IMR-90 (cell line): ENCODE measurements around the gene FAM53C. TPM values are rescaled to one million over a fixed set of nuclear protein-coding genes. Genes with fewer than 3 reads are reported as not detected.
A peak's percentile ranks its signal among the peaks of the same experiment; 100 is the strongest.

ENCODE experiments used
- ATAC-seq: fragments of 200-7000 bp; cut with Tn5 transposase; 2 replicates; pipeline ENCODE4 v1.9.1; 2020; ENCODE audit warnings: low read depth, mild to moderate bottlenecking, moderate library complexity
- Bru-seq: library from RNA; stranded (reverse); fragments of 400-500 nt; gene quantifications from one replicate; lab custom pipeline; 2021; lab: Mats Ljungman, UMichigan
- BruChase-seq, 2 experiments: library from RNA; stranded (reverse); fragments of 400-500 nt; gene quantifications; one replicate each; lab custom pipeline; 2021; lab: Mats Ljungman, UMichigan
- BruUV-seq: library from RNA; stranded (reverse); fragments of 400-500 nt; replicated peaks from 2 replicates; lab custom pipeline; 2021; lab: Mats Ljungman, UMichigan
- CTCF ChIA-PET: fragments of 300-600 bp; formaldehyde crosslinking; extraction: SDS; loops from one replicate; lab custom pipeline; 2021; ENCODE audit warnings: antibody characterized with exemption; lab: Yijun Ruan, JAX
- POLR2A ChIA-PET: fragments of 300-600 bp; sonication (Branson Sonifier 250); formaldehyde crosslinking; loops from one replicate; lab custom pipeline; 2022; ENCODE audit warnings: antibody characterized with exemption; ENCODE audit not compliant: unreplicated experiment; lab: Charles Lee
- DNase-seq: peaks from one replicate; pipeline ENCODE4 v3.0.0; 2013
- H2AFZ ChIP-seq: replicated peaks from 2 replicates; pipeline ENCODE3; 2013; ENCODE audit warnings: low read length, mild to moderate bottlenecking; ENCODE audit not compliant: poor library complexity
- H2AK5ac ChIP-seq: 2 replicates; pipeline ENCODE4 v1.6.1; 2013; ENCODE audit warnings: low read depth, low read length, inconsistent platforms
- H2AK9ac ChIP-seq: replicated peaks from 2 replicates; pipeline ENCODE3; 2013; ENCODE audit warnings: mild to moderate bottlenecking, low read depth, low read length, moderate library complexity; ENCODE audit not compliant: poor library complexity
- H2BK120ac ChIP-seq: 2 replicates; pipeline ENCODE4 v1.6.1; 2013; ENCODE audit warnings: low read depth, low read length, inconsistent platforms
- H2BK15ac ChIP-seq: 3 replicates; pipeline ENCODE4 v1.6.1; 2013; ENCODE audit warnings: low read depth, low read length, inconsistent platforms
- H2BK20ac ChIP-seq: 2 replicates; pipeline ENCODE4 v1.6.1; 2013; ENCODE audit warnings: low read depth, mild to moderate bottlenecking, inconsistent platforms, low read length, moderate library complexity
- H2BK5ac ChIP-seq: 2 replicates; pipeline ENCODE4 v1.6.1; 2013; ENCODE audit warnings: mild to moderate bottlenecking, low read depth, low read length, inconsistent platforms; ENCODE audit not compliant: poor library complexity, severe bottlenecking
- H3K14ac ChIP-seq: replicated peaks from 2 replicates; pipeline ENCODE4 v1.6.1; 2013; ENCODE audit warnings: low read depth, low read length, inconsistent platforms
- H3K18ac ChIP-seq: 2 replicates; pipeline ENCODE4 v1.6.1; 2013; ENCODE audit warnings: low read depth, low read length, control low read depth
- H3K23ac ChIP-seq: 2 replicates; pipeline ENCODE4 v1.6.1; 2013; ENCODE audit warnings: low read depth, low read length, inconsistent platforms
- H3K27ac ChIP-seq: 2 replicates; pipeline ENCODE4 v1.5.1; 2013; ENCODE audit warnings: mild to moderate bottlenecking, control low read depth, low read length; ENCODE audit not compliant: insufficient read depth
- H3K27me3 ChIP-seq: 2 replicates; pipeline ENCODE4 v1.6.1; 2013; ENCODE audit warnings: low read length; ENCODE audit not compliant: control insufficient read depth, insufficient read depth
- H3K36me3 ChIP-seq: 2 replicates; pipeline ENCODE4 v1.6.1; 2013; ENCODE audit warnings: low read length, mixed read lengths; ENCODE audit not compliant: control insufficient read depth, insufficient read depth
- H3K4ac ChIP-seq: 2 replicates; pipeline ENCODE4 v1.6.1; 2013; ENCODE audit warnings: low read depth, low read length, inconsistent platforms
- H3K4me1 ChIP-seq: 2 replicates; pipeline ENCODE4 v1.6.1; 2013; ENCODE audit warnings: low read length, mixed read lengths; ENCODE audit not compliant: control insufficient read depth, insufficient read depth
- H3K4me2 ChIP-seq: 2 replicates; pipeline ENCODE4 v1.6.1; 2013; ENCODE audit warnings: low read depth, mild to moderate bottlenecking, control low read depth, low read length, moderate library complexity
- H3K4me3 ChIP-seq: 2 replicates; pipeline ENCODE4 v1.5.1; 2013; ENCODE audit warnings: low read depth, mild to moderate bottlenecking, control low read depth, low read length, moderate library complexity; ENCODE audit not compliant: insufficient read depth
- H3K56ac ChIP-seq: 2 replicates; pipeline ENCODE4 v1.6.1; 2013; ENCODE audit warnings: low read length, inconsistent platforms; ENCODE audit not compliant: insufficient read depth; ENCODE audit errors: extremely low read depth
- H3K79me1 ChIP-seq, 2 experiments: 2 replicates each; pipeline ENCODE4 v1.6.1; 2013; ENCODE audit warnings: low read length in 2 of 2, inconsistent platforms in 1 of 2, low read depth in 1 of 2
- H3K9ac ChIP-seq: 2 replicates; pipeline ENCODE4 v1.6.1; 2013; ENCODE audit warnings: low read depth, low read length, control low read depth
- H3K9me1 ChIP-seq: 2 replicates; pipeline ENCODE4 v1.6.1; 2013; ENCODE audit warnings: low read length, inconsistent platforms; ENCODE audit not compliant: insufficient read depth
- H3K9me3 ChIP-seq: 2 replicates; pipeline ENCODE4 v1.6.1; 2013; ENCODE audit warnings: low read length; ENCODE audit not compliant: control insufficient read depth, insufficient read depth
- H4K20me1 ChIP-seq: 2 replicates; pipeline ENCODE4 v1.6.1; 2013; ENCODE audit warnings: low read length, inconsistent platforms; ENCODE audit not compliant: insufficient read depth
- H4K5ac ChIP-seq: 2 replicates; pipeline ENCODE4 v1.6.1; 2013; ENCODE audit warnings: mild to moderate bottlenecking, low read depth, low read length, control low read depth
- H4K8ac ChIP-seq, 2 experiments: 2 replicates each; pipeline ENCODE4 v1.6.1; 2013; ENCODE audit warnings: low read depth in 2 of 2, low read length in 2 of 2, control low read depth in 1 of 2, inconsistent platforms in 1 of 2
- H4K91ac ChIP-seq: 2 replicates; pipeline ENCODE4 v1.6.1; 2013; ENCODE audit warnings: low read depth, low read length, inconsistent platforms; ENCODE audit not compliant: insufficient read depth
- BHLHE40 ChIP-seq: fragments of 150-350 bp; IDR thresholded peaks from 2 replicates; pipeline ENCODE4 v1.6.1; 2016; ENCODE audit warnings: mild to moderate bottlenecking, low read depth, low read length
- CEBPB ChIP-seq: IDR thresholded peaks from 2 replicates; pipeline ENCODE4 v1.6.1; 2012; ENCODE audit warnings: low read depth, low read length, improper control_type of control experiment
- CHD1 ChIP-seq: IDR thresholded peaks from 2 replicates; pipeline ENCODE4 v1.6.1; 2012; ENCODE audit warnings: low read depth, low read length, improper control_type of control experiment
- CTCF ChIP-seq: conservative IDR thresholded peaks from 2 replicates; pipeline ENCODE4 v1.5.1; 2012; ENCODE audit warnings: mild to moderate bottlenecking, low read depth, low read length, improper control_type of control experiment
- MAZ ChIP-seq: IDR thresholded peaks from 2 replicates; pipeline ENCODE4 v1.6.1; 2012; ENCODE audit warnings: low read depth, mild to moderate bottlenecking, low read length, improper control_type of control experiment, moderate library complexity, borderline replicate concordance
- NFE2L2 ChIP-seq: fragments of 150-350 bp; IDR thresholded peaks from 2 replicates; pipeline ENCODE4 v1.6.1; 2016; ENCODE audit warnings: low read depth, mild to moderate bottlenecking, low read length
- RCOR1 ChIP-seq: IDR thresholded peaks from 2 replicates; pipeline ENCODE4 v1.6.1; 2012; ENCODE audit warnings: mild to moderate bottlenecking, low read length, improper control_type of control experiment; ENCODE audit not compliant: insufficient replicate concordance
- RFX5 ChIP-seq: IDR thresholded peaks from 2 replicates; pipeline ENCODE4 v1.8.0; 2012; ENCODE audit warnings: low read depth, mild to moderate bottlenecking, low read length, moderate library complexity
- SMC3 ChIP-seq: fragments of 150-350 bp; IDR thresholded peaks from 2 replicates; pipeline ENCODE4 v1.6.1; 2016; ENCODE audit warnings: low read depth, mild to moderate bottlenecking, antibody characterized with exemption, low read length, moderate library complexity
- USF2 ChIP-seq: fragments of 150-350 bp; IDR thresholded peaks from 2 replicates; pipeline ENCODE4 v1.6.1; 2017; ENCODE audit warnings: mild to moderate bottlenecking, antibody characterized with exemption, low read length, low read depth
- WGBS, 2 experiments: methylation state at CpG; one replicate each; pipeline versions ENCODE4 v1.1.5 to v1.1.7; 2013; ENCODE audit warnings: missing lambda C conversion rate in 2 of 2; ENCODE audit not compliant: insufficient read length in 1 of 2; ENCODE audit errors: extremely low coverage in 2 of 2; 5-methylcytosine and 5-hydroxymethylcytosine counted together
- dilution Hi-C: fragments of 300-500 bp; cut with HindIII; formaldehyde crosslinking; loops from one replicate; pipeline ENCODE4 v1.14.3; 2018; ENCODE audit warnings: low sequenced_read_pairs; ENCODE audit not compliant: unreplicated experiment
- in situ Hi-C: fragments of 300-500 bp; cut with MboI; formaldehyde crosslinking; loops from 3 replicates; pipeline ENCODE4 v1.14.3; 2019; ENCODE audit warnings: low sequenced_read_pairs, inconsistent platforms, mixed read lengths
- intact Hi-C: fragments of 100-400 bp; cut with micrococcal nuclease; formaldehyde crosslinking; loops from 2 replicates; pipeline ENCODE4 v1.10.0; 2022
- long read RNA-seq: library from polyadenylated mRNA; unstranded; transcript quantifications from one replicate; pipeline ENCODE4 v2.0.0, GENCODE V29; 2021; ENCODE audit not compliant: unreplicated experiment
- polyA plus RNA-seq, 3 experiments: library from polyadenylated mRNA; depleted of rRNA; stranded (reverse); fragments of >200 nt; gene quantifications; 2 replicates each; pipeline ENCODE4 v1.2.3, GENCODE V29; 2012; ENCODE audit warnings: low replicate concordance in 1 of 3
- total RNA-seq: library from RNA; depleted of rRNA; stranded (reverse); fragments of >200 nt; gene quantifications from 2 replicates; pipeline ENCODE4 v1.2.3, GENCODE V29; 2012; rRNA removed

Gene FAM53C
- 21.5 and 23.1 TPM in 2 replicates for total RNA-seq
- 25.6 and 27.5 TPM in 2 replicates for polyA plus RNA-seq (2012; rRNA removed)
- 11.1 and 15.5 TPM in 2 replicates for polyA plus RNA-seq (2012; cell fraction: cytosol; rRNA removed)
- 28.5 and 38.9 TPM in 2 replicates for polyA plus RNA-seq (2012; cell fraction: nucleus; rRNA removed; ENCODE audit: low replicate concordance)
- Bru-seq, nascent RNA = percentile 84 among the genes with signal in this experiment
- percentile 86 among the genes with signal in this experiment for BruChase-seq, experiment 1, labeled RNA remaining after a 6-hour chase
- percentile 96 among the genes with signal in this experiment for BruChase-seq, experiment 2, labeled RNA remaining after a 2-hour chase
- long read RNA-seq, full-length matches to known transcripts = 13 of 60 reads
- long read RNA-seq, partial matches to known transcripts = 46 of 60 reads
- long read RNA-seq, other reads (novel, unspliced or antisense) = 1 of 60 reads

- H3K9me3 ChIP-seq = no peaks in the 10 kb centered on the region
- peak within 1 kb of the TSS; percentile 100 for H2BK120ac ChIP-seq
- no TSS peak for BruUV-seq
- H4K8ac ChIP-seq = peak within 1 kb of the TSS; percentile 95 to 96
- intact Hi-C loops (no loop called here), dilution Hi-C loops (no loop called here), in situ Hi-C loops (no loop called here)
- ChIA-PET CTCF (interaction anchor here (1.6 kb wide), 1 partner anchor 14 kb away, joined by 8 read pairs; no protein-coding TSS in a partner anchor), POLR2A (interaction anchor here (0.5 to 0.6 kb wide), 2 partner anchors 14 to 1772 kb away, joined by 3 to 5 read pairs; partner anchors contain the start of gene KDM3B)
- H3K9ac ChIP-seq = peak within 1 kb of the TSS; percentile 96
- H3K27ac ChIP-seq = peak within 1 kb of the TSS; percentile 97
- peak within 1 kb of the TSS; percentile 97 for H2AK9ac ChIP-seq
- H2AFZ ChIP-seq = peak within 1 kb of the TSS; percentile 99
- H3K9me1 ChIP-seq = peaks cover 15% of the 10 kb centered on the region
- H3K23ac ChIP-seq = peak within 1 kb of the TSS; percentile 99
- H3K36me3 ChIP-seq = peaks cover 10% of the 10 kb centered on the region
- ATAC-seq (peak; percentile 91), DNase-seq (peak; percentile 89)
- H3K4me2 ChIP-seq = peak within 1 kb of the TSS; percentile 99
- H3K79me1 ChIP-seq = peaks cover 7 to 41% of the 10 kb centered on the region in 2 experiments; a peak in 3 of 4 replicates
- H4K20me1 ChIP-seq = peaks cover 30% of the 10 kb centered on the region
- peak within 1 kb of the TSS; percentile 99 for H2BK20ac ChIP-seq
- peak within 1 kb of the TSS; percentile 100 for H2BK15ac ChIP-seq
- H3K56ac ChIP-seq = peak within 1 kb of the TSS; percentile 99
- peak within 1 kb of the TSS; percentile 98 for H2BK5ac ChIP-seq
- peak within 1 kb of the TSS; percentile 100 for H4K91ac ChIP-seq
- H3K4ac ChIP-seq = peak within 1 kb of the TSS; percentile 100
- peaks cover 3% of the 10 kb centered on the region for H3K4me1 ChIP-seq
- H2AK5ac ChIP-seq = peak within 1 kb of the TSS; percentile 87
- H3K27me3 ChIP-seq = no peaks in the 10 kb centered on the region
- no CpG with 5 or more reads among the region's 56 CpGs for WGBS, 2 experiments
- peak within 1 kb of the TSS; percentile 82 for H4K5ac ChIP-seq
- H3K4me3 ChIP-seq = peak within 1 kb of the TSS; percentile 65
- peak within 1 kb of the TSS; percentile 92 for H3K18ac ChIP-seq
- peak within 1 kb of the TSS; percentile 100 for H3K14ac ChIP-seq
- peak; percentile 90 for TF ChIP-seq MAZ
- peak; percentile 20; the same call in 1 of the 2 replicates for TF ChIP-seq USF2
- TF ChIP-seq CHD1 = peak; percentile 92; the same call in 1 of the 2 replicates
- no peak for TF ChIP-seq CTCF
- no peak for TF ChIP-seq RFX5
- TF ChIP-seq SMC3 = no peak
- peak; percentile 97 for TF ChIP-seq BHLHE40
- no peak for TF ChIP-seq RCOR1
- TF ChIP-seq CEBPB = no peak
- 0 out of 2 replicates have a peak, but pooled peaks have one; percentile 18 for TF ChIP-seq NFE2L2
Observed at GRCh38 chr5:138337685-138338410, at the start of gene FAM53C. Gene FAM53C, plus strand, starts transcription at chr5:138338266. Its CDS starts 3,070 bp downstream, at chr5:138341336.
